Neuronal stem cell (in vitro differentiated cells): Measurements from ENCODE around the gene FXYD3. TPM values are rescaled to one million over a fixed set of nuclear protein-coding genes. Genes with fewer than 3 reads are reported as not detected.

Source experiments
- DNase-seq: peaks from one replicate; pipeline ENCODE4 v3.0.0-alpha.2; 2013; ENCODE audit warnings: low spot score
- H2AFZ ChIP-seq: one replicate; pipeline ENCODE4 v1.6.1; 2013; ENCODE audit warnings: mild to moderate bottlenecking, low read length, inconsistent platforms
- H2AK5ac ChIP-seq: 2 replicates; pipeline ENCODE4 v1.6.1; 2013; ENCODE audit warnings: low read depth, mild to moderate bottlenecking, inconsistent platforms, low read length, moderate library complexity, mixed read lengths
- H2BK120ac ChIP-seq: 2 replicates; pipeline ENCODE4 v1.6.1; 2013; ENCODE audit warnings: low read depth, mild to moderate bottlenecking, inconsistent platforms, low read length, moderate library complexity, mixed read lengths
- H2BK12ac ChIP-seq: one replicate; pipeline ENCODE4 v1.6.1; 2013; ENCODE audit warnings: low read length, inconsistent platforms
- H2BK15ac ChIP-seq: 2 replicates; pipeline ENCODE4 v1.6.1; 2013; ENCODE audit warnings: mild to moderate bottlenecking, low read length, inconsistent platforms, mixed read lengths
- H2BK5ac ChIP-seq: one replicate; pipeline ENCODE4 v1.6.1; 2013; ENCODE audit warnings: inconsistent platforms, mild to moderate bottlenecking, low read length, moderate library complexity
- H3K14ac ChIP-seq: one replicate; pipeline ENCODE4 v1.6.1; 2013; ENCODE audit warnings: low read length, inconsistent platforms
- H3K18ac ChIP-seq: 2 replicates; pipeline ENCODE4 v1.6.1; 2013; ENCODE audit warnings: low read length, inconsistent platforms
- H3K23ac ChIP-seq: 2 replicates; pipeline ENCODE4 v1.6.1; 2013; ENCODE audit warnings: low read depth, mild to moderate bottlenecking, mixed read lengths, low read length, inconsistent platforms; ENCODE audit not compliant: poor library complexity
- H3K27ac ChIP-seq: replicated peaks from 3 replicates; pipeline ENCODE4 v1.5.1; 2013; ENCODE audit warnings: low read length, inconsistent platforms
- H3K27me3 ChIP-seq, 3 experiments: 2 replicates each; pipeline ENCODE4 v1.6.1; 2013; ENCODE audit warnings: low read length in 3 of 3, mild to moderate bottlenecking in 2 of 3, inconsistent platforms in 1 of 3, low read depth in 1 of 3, mixed read lengths in 1 of 3, moderate library complexity in 1 of 3; ENCODE audit not compliant: control insufficient read depth in 3 of 3, insufficient read depth in 3 of 3
- H3K36me3 ChIP-seq, 2 donors: replicated peaks in 1 of 2; 2 replicates each; pipeline ENCODE4 v1.6.1; 2013; ENCODE audit warnings: low read length in 2 of 2; ENCODE audit not compliant: control insufficient read depth in 2 of 2, insufficient read depth in 2 of 2
- H3K4ac ChIP-seq: 2 replicates; pipeline ENCODE4 v1.6.1; 2013; ENCODE audit warnings: inconsistent platforms, mild to moderate bottlenecking, low read length, moderate library complexity
- H3K4me1 ChIP-seq, 2 donors: 1 replicate in 1 of 2; 2 replicates in 1 of 2; pipeline ENCODE4 v1.6.1; 2013; ENCODE audit warnings: low read length in 2 of 2, low read depth in 1 of 2; ENCODE audit not compliant: control insufficient read depth in 2 of 2, insufficient read depth in 1 of 2
- H3K4me2 ChIP-seq: one replicate; pipeline ENCODE4 v1.6.1; 2013; ENCODE audit warnings: mild to moderate bottlenecking, low read length, inconsistent platforms; ENCODE audit not compliant: insufficient read depth, poor library complexity, severe bottlenecking
- H3K4me3 ChIP-seq, 2 donors: 2 replicates each; pipeline ENCODE4 v1.5.1; 2013; ENCODE audit warnings: low read length in 2 of 2, mild to moderate bottlenecking in 2 of 2, inconsistent platforms in 1 of 2, moderate library complexity in 1 of 2
- H3K79me1 ChIP-seq: one replicate; pipeline ENCODE4 v1.6.1; 2013; ENCODE audit warnings: low read depth, mild to moderate bottlenecking, inconsistent platforms, low read length, moderate library complexity
- H3K9ac ChIP-seq: one replicate; pipeline ENCODE4 v1.6.1; 2013; ENCODE audit warnings: mild to moderate bottlenecking, low read depth, low read length, inconsistent platforms; ENCODE audit not compliant: poor library complexity
- H3K9me3 ChIP-seq, 2 donors: replicated peaks in 1 of 2; 2 replicates each; pipeline versions ENCODE3 to v1.6.1; 2013; ENCODE audit warnings: low read length in 2 of 2, mild to moderate bottlenecking in 2 of 2, inconsistent platforms in 1 of 2, low read depth in 1 of 2, mixed read lengths in 1 of 2, moderate library complexity in 1 of 2; ENCODE audit not compliant: control insufficient read depth in 2 of 2, insufficient read depth in 1 of 2
- H4K8ac ChIP-seq: one replicate; pipeline ENCODE4 v1.6.1; 2013; ENCODE audit warnings: low read depth, mild to moderate bottlenecking, inconsistent platforms, low read length, moderate library complexity
- H4K91ac ChIP-seq: one replicate; pipeline ENCODE4 v1.6.1; 2013; ENCODE audit warnings: low read length, low read depth, mild to moderate bottlenecking, inconsistent platforms; ENCODE audit not compliant: poor library complexity
- WGBS, 2 donors: extraction: QIAGEN DNeasy Blood & Tissue Kit; methylation state at CpG; one replicate each; pipeline ENCODE4 v1.1.7; 2013; ENCODE audit warnings: missing lambda C conversion rate in 2 of 2, mixed read lengths in 1 of 2; ENCODE audit not compliant: insufficient read length in 2 of 2, insufficient replicate concordance in 1 of 2; ENCODE audit errors: extremely low coverage in 2 of 2; 5-methylcytosine and 5-hydroxymethylcytosine counted together
- small RNA-seq: library from polyadenylated mRNA; stranded (forward); fragments of <200 nt; extraction: miRNeasy Mini kit (QIAGEN cat#:217004); gene quantifications from one replicate; pipeline ENCODE3, GENCODE V24; 2013; ENCODE audit not compliant: insufficient read depth

FXYD3 gene

GRCh38 chr19:35170359-35171061, 54.9 kb downstream of the FXYD3 start:
- Histone ChIP-seq H3K4ac (no peak overlapping the region), H2AFZ (no peak overlapping the region), H3K79me1 (no peaks in the 10 kb centered on the region), H3K4me3 (no peak overlapping the region), H2BK15ac (no peak overlapping the region), H2BK120ac (peak overlapping the region; percentile 18), H4K8ac (no peak overlapping the region), H3K18ac (no peak overlapping the region), H2BK5ac (no peak overlapping the region), H3K27me3 (no peaks in the 10 kb centered on the region), H3K4me2 (no peak overlapping the region), H4K91ac (no peak overlapping the region), H2BK12ac (no peak overlapping the region), H3K23ac (peak overlapping the region; percentile 8), H3K27ac (no peak overlapping the region), H3K9ac (no peak overlapping the region), H2AK5ac (peak overlapping the region; percentile 16), H3K4me1 (peaks cover 0 to 5% of the 10 kb centered on the region in 2 donors), H3K9me3 (peaks cover 4 to 12% of the 10 kb centered on the region in 2 donors), H3K36me3 (peaks cover 0 to 3% of the 10 kb centered on the region in 2 donors), H3K14ac (no peak overlapping the region)
- no peak for DNase-seq
- WGBS, 2 donors, result no CpG with 5 or more reads among the region's 7 CpGs

- Histone ChIP-seq H3K14ac (no peak overlapping the region), H3K27me3 (no peaks in the 10 kb centered on the region), H3K27ac (no peak overlapping the region), H3K4me2 (no peak overlapping the region), H2BK5ac (no peak overlapping the region), H3K4me3 (no peak overlapping the region), H4K91ac (no peak overlapping the region), H2AK5ac (no peak overlapping the region), H2AFZ (no peak overlapping the region), H3K18ac (no peak overlapping the region), H3K4ac (no peak overlapping the region), H3K23ac (no peak overlapping the region), H3K36me3 (peaks cover 0 to under 1% of the 10 kb centered on the region in 2 donors), H3K79me1 (no peaks in the 10 kb centered on the region), H4K8ac (no peak overlapping the region), H2BK15ac (no peak overlapping the region), H3K4me1 (peaks cover 0 to 2% of the 10 kb centered on the region in 2 donors), H3K9me3 (peaks cover under 1 to 5% of the 10 kb centered on the region in 2 donors), H2BK12ac (no peak overlapping the region), H2BK120ac (no peak overlapping the region), H3K9ac (no peak overlapping the region)
- DNase-seq, result no peak
- no CpG with 5 or more reads among the region's 3 CpGs for WGBS, 2 donors
Observed at GRCh38 chr19:35171730-35172129, 56.1 kb downstream of the FXYD3 start.

Small RNA genes within 50 kb of the gene (small RNA-seq; reads per million reads assigned to genes)
- not detected for gene AC020907.2
